HepG2 (cell line): ENCODE results near the gene BBS5. TPM values are rescaled to one million over a fixed set of nuclear protein-coding genes. Genes with fewer than 3 reads are reported as not detected.

Experiments used
- GMEB1 ChIP-seq: sonication (generic); formaldehyde crosslinking; IDR thresholded peaks from 2 replicates; pipeline ENCODE4 v1.5.1; 2020; ENCODE audit warnings: missing genetic modification reagents, mild to moderate bottlenecking, borderline replicate concordance
- HCFC1 ChIP-seq: fragments of 150-350 bp; IDR thresholded peaks from 2 replicates; pipeline ENCODE4 v1.6.1; 2014; ENCODE audit warnings: low read depth, low read length
- HNRNPLL ChIP-seq: fragments of 200-400 bp; formaldehyde crosslinking; IDR thresholded peaks from 2 replicates; pipeline ENCODE4 v1.6.1; 2017; ENCODE audit warnings: mild to moderate bottlenecking, low read depth, low read length; ENCODE audit not compliant: poor library complexity, severe bottlenecking
- IRF9 ChIP-seq: sonication (generic); formaldehyde crosslinking; IDR thresholded peaks from 2 replicates; pipeline ENCODE4 v1.8.0; 2022; ENCODE audit warnings: missing genetic modification reagents, mild to moderate bottlenecking, borderline replicate concordance
- MAF1 ChIP-seq: sonication (generic); formaldehyde crosslinking; IDR thresholded peaks from 2 replicates; pipeline ENCODE4 v1.5.0; 2020; ENCODE audit warnings: missing genetic modification reagents, borderline replicate concordance
- PAWR ChIP-seq: sonication (generic); formaldehyde crosslinking; IDR thresholded peaks from 2 replicates; pipeline ENCODE4 v1.4.0; 2020; ENCODE audit warnings: missing genetic modification reagents, mild to moderate bottlenecking, borderline replicate concordance
- PBX3 ChIP-seq: sonication (generic); formaldehyde crosslinking; IDR thresholded peaks from 2 replicates; pipeline ENCODE4 v1.8.1; 2023; ENCODE audit warnings: missing genetic modification reagents, inconsistent platforms, borderline replicate concordance
- POLR2AphosphoS5 ChIP-seq: IDR thresholded peaks from 2 replicates; pipeline ENCODE4 v1.6.1; 2012; ENCODE audit warnings: low read depth, low read length
- PRDM15 ChIP-seq: sonication (generic); formaldehyde crosslinking; IDR thresholded peaks from 2 replicates; pipeline ENCODE4 v1.4.0; 2020; ENCODE audit warnings: missing genetic modification reagents
- REL ChIP-seq: sonication (generic); formaldehyde crosslinking; conservative IDR thresholded peaks from 2 replicates; pipeline ENCODE4 v1.8.0; 2022; ENCODE audit warnings: mild to moderate bottlenecking, missing genetic modification reagents, moderate library complexity
- TEF ChIP-seq: sonication (generic); formaldehyde crosslinking; IDR thresholded peaks from 2 replicates; pipeline ENCODE4 v1.5.0; 2020; ENCODE audit warnings: missing genetic modification reagents
- THAP7 ChIP-seq: sonication (generic); formaldehyde crosslinking; IDR thresholded peaks from 2 replicates; pipeline ENCODE4 v1.8.1; 2023; ENCODE audit warnings: mild to moderate bottlenecking, missing genetic modification reagents
- THAP8 ChIP-seq: sonication (generic); formaldehyde crosslinking; IDR thresholded peaks from 2 replicates; pipeline ENCODE4 v1.5.1; 2020; ENCODE audit warnings: missing genetic modification reagents, mild to moderate bottlenecking, borderline replicate concordance
- ZFP36L1 ChIP-seq: sonication (generic); formaldehyde crosslinking; IDR thresholded peaks from 2 replicates; pipeline ENCODE4 v1.8.0; 2022; ENCODE audit warnings: mild to moderate bottlenecking, missing genetic modification reagents, moderate library complexity
- ZMYM3 ChIP-seq: sonication (generic); formaldehyde crosslinking; IDR thresholded peaks from 2 replicates; pipeline ENCODE4 v1.5.1; 2020; ENCODE audit warnings: mild to moderate bottlenecking, missing genetic modification reagents
- ZNF337 ChIP-seq: sonication (generic); formaldehyde crosslinking; IDR thresholded peaks from 2 replicates; pipeline ENCODE4 v1.5.1; 2020; ENCODE audit warnings: missing genetic modification reagents, low read depth, mild to moderate bottlenecking, borderline replicate concordance
- ZNF431 ChIP-seq: sonication (generic); formaldehyde crosslinking; IDR thresholded peaks from 2 replicates; pipeline ENCODE4 v1.9.0; 2022; ENCODE audit warnings: missing genetic modification reagents, low read depth, mild to moderate bottlenecking, borderline replicate concordance
- ZNF562 ChIP-seq: sonication (generic); formaldehyde crosslinking; IDR thresholded peaks from 2 replicates; pipeline ENCODE4 v1.8.0; 2022; ENCODE audit warnings: missing genetic modification reagents, borderline replicate concordance
- ZNF761 ChIP-seq: sonication (generic); formaldehyde crosslinking; conservative IDR thresholded peaks from 2 replicates; pipeline ENCODE4 v1.4.0; 2020; ENCODE audit warnings: mild to moderate bottlenecking, missing genetic modification reagents
- polyA plus RNA-seq, 8 experiments: library from polyadenylated mRNA; depleted of rRNA in 3 of 8; stranded (reverse) in 7 of 8; unstranded in 1 of 8; fragments of >200 nt; fragmentation: Illumina TruSeq in 4 of 8; extraction: Trizol in 4 of 8; gene quantifications; 2 replicates each; pipeline versions ENCODE4 v1.2.1 to v1.2.3, GENCODE V29; 2011 to 2016; ENCODE audit warnings: low read depth in 4 of 8, missing spikeins in 1 of 8, mixed read lengths in 1 of 8; ENCODE audit not compliant: insufficient read depth in 1 of 8
- total RNA-seq, 5 experiments: library from RNA; depleted of rRNA; stranded (reverse); fragments of >200 nt; fragmentation: Illumina TruSeq; extraction: Trizol; gene quantifications; 2 replicates each; pipeline ENCODE4 v1.2.3, GENCODE V29; 2016; ENCODE audit warnings: low read depth in 1 of 5

Gene BBS5
- total and polyA plus RNA-seq, 2 of the 13 experiments (the other 11 are each of a cell fraction or from before 2014, with no cell fraction given): 1.8 to 4.5 TPM

GRCh38 chr2:169485650-169486138 lies 6.4 kb downstream of the BBS5 start (continued):
- TF ChIP-seq PBX3: no peak
- TF ChIP-seq IRF9 (CRISPR knock-in tag): no peak
- no peak for TF ChIP-seq ZNF562 (CRISPR knock-in tag)
- TF ChIP-seq REL: no peak
- TF ChIP-seq ZMYM3 (CRISPR knock-in tag): no peak
- no peak for TF ChIP-seq POLR2AphosphoS5
- no peak for TF ChIP-seq ZFP36L1 (CRISPR knock-in tag)
- TF ChIP-seq THAP8 (CRISPR knock-in tag): no peak
- no peak for TF ChIP-seq TEF
- TF ChIP-seq MAF1 (CRISPR knock-in tag): no peak
- TF ChIP-seq PRDM15 (CRISPR knock-in tag): peak; percentile 60; the same call in 1 of the 2 replicates
- TF ChIP-seq GMEB1 (CRISPR knock-in tag): no peak
- no peak for TF ChIP-seq ZNF761 (CRISPR knock-in tag)
- no peak for TF ChIP-seq PAWR (CRISPR knock-in tag)
- no peak for TF ChIP-seq ZNF337 (CRISPR knock-in tag)
- TF ChIP-seq ZNF431: no peak
- no peak for TF ChIP-seq THAP7 (CRISPR knock-in tag)
- TF ChIP-seq HCFC1: no peak
- no peak for TF ChIP-seq HNRNPLL
